HG03469 (cell line): ENCODE results near the gene HS3ST1.

ENCODE experiments used
- ATAC-seq: cut with Tn5 transposase; IDR thresholded peaks from one replicate; pipeline ENCODE4 v1.9.1; 2021; ENCODE audit warnings: mild to moderate bottlenecking, moderate library complexity, moderate number of reproducible peaks; ENCODE audit not compliant: unreplicated experiment

HS3ST1 gene

GRCh38 chr4:11428231-11428898, at the start of gene HS3ST1:
HS3ST1 (minus strand) TSS chr4:11428894; CDS start chr4:11400005, 28,889 bp downstream.
- ATAC-seq: peak; percentile 6

GRCh38 chr4:11475871-11476270, 47.2 kb upstream of the HS3ST1 start:
- ATAC-seq: no peak

GRCh38 chr4:11474146-11474545, 45.5 kb upstream of the HS3ST1 start:
- ATAC-seq: no peak

- ATAC-seq: no peak
Observed at GRCh38 chr4:11472535-11472934, 43.8 kb upstream of the HS3ST1 start.

- peak; percentile 44 for ATAC-seq
Observed at GRCh38 chr4:11471618-11472017, 42.9 kb upstream of the HS3ST1 start.

- ATAC-seq: no peak
Observed at GRCh38 chr4:11471046-11471441, 42.4 kb upstream of the HS3ST1 start.

- peak; percentile 41 for ATAC-seq
Observed at GRCh38 chr4:11470438-11471045, 41.8 kb upstream of the HS3ST1 start.

- peak; percentile 63 for ATAC-seq
Observed at GRCh38 chr4:11469650-11470437, 41.1 kb upstream of the HS3ST1 start.

- ATAC-seq: no peak
Observed at GRCh38 chr4:11468901-11469300, 40.2 kb upstream of the HS3ST1 start.

- no peak for ATAC-seq
Observed at GRCh38 chr4:11467931-11468330, 39.2 kb upstream of the HS3ST1 start.

- no peak for ATAC-seq
Observed at GRCh38 chr4:11463707-11464106, 35.0 kb upstream of the HS3ST1 start.

- ATAC-seq: no peak
Observed at GRCh38 chr4:11456401-11456800, 27.7 kb upstream of the HS3ST1 start.

GRCh38 chr4:11455201-11455835, 26.6 kb upstream of the HS3ST1 start:
- no peak for ATAC-seq

- ATAC-seq: no peak
Observed at GRCh38 chr4:11451716-11452115, 23.0 kb upstream of the HS3ST1 start.

GRCh38 chr4:11446155-11446811, 17.6 kb upstream of the HS3ST1 start:
- no peak for ATAC-seq

- no peak for ATAC-seq
Observed at GRCh38 chr4:11441194-11441556, 12.5 kb upstream of the HS3ST1 start.

GRCh38 chr4:11440481-11441193, 11.9 kb upstream of the HS3ST1 start:
- ATAC-seq: no peak

- ATAC-seq: no peak
Observed at GRCh38 chr4:11439836-11440235, 11.1 kb upstream of the HS3ST1 start.

- ATAC-seq: no peak
Observed at GRCh38 chr4:11438647-11439046, 10.0 kb upstream of the HS3ST1 start.

- ATAC-seq: no peak
Observed at GRCh38 chr4:11436673-11437072, 8.0 kb upstream of the HS3ST1 start.
